NCI-H2107 (cell line): Measurements from ENCODE around the gene CCDC60.

Source experiments
- DNase-seq: peaks from one replicate; lab custom pipeline; 2025; lab: John Stamatoyannopoulos, UW

Gene CCDC60

GRCh38 chr12:119447126-119447525, 112.6 kb downstream of the CCDC60 start:
- no peak for DNase-seq

GRCh38 chr12:119447618-119448017, 113.1 kb downstream of the CCDC60 start:
- no peak for DNase-seq

- no peak for DNase-seq
Observed at GRCh38 chr12:119448611-119449131, 114.1 kb downstream of the CCDC60 start.

- no peak for DNase-seq
Observed at GRCh38 chr12:119450771-119451170, 116.2 kb downstream of the CCDC60 start.

- no peak for DNase-seq
Observed at GRCh38 chr12:119456824-119457223, 122.3 kb downstream of the CCDC60 start.

GRCh38 chr12:119457271-119457670, 122.7 kb downstream of the CCDC60 start:
- DNase-seq, result no peak

- DNase-seq, result no peak
Observed at GRCh38 chr12:119459481-119459880, 125.0 kb downstream of the CCDC60 start.

GRCh38 chr12:119460876-119461275, 126.3 kb downstream of the CCDC60 start:
- DNase-seq, result no peak

GRCh38 chr12:119461636-119462214, 127.2 kb downstream of the CCDC60 start:
- no peak for DNase-seq

GRCh38 chr12:119463211-119463926, 128.8 kb downstream of the CCDC60 start:
- DNase-seq, result no peak

GRCh38 chr12:119468296-119468695, 133.8 kb downstream of the CCDC60 start:
- no peak for DNase-seq

GRCh38 chr12:119475650-119476049, 141.1 kb downstream of the CCDC60 start:
- DNase-seq, result no peak

- DNase-seq, result no peak
Observed at GRCh38 chr12:119476951-119477350, 142.4 kb downstream of the CCDC60 start.

GRCh38 chr12:119479121-119479561, 144.6 kb downstream of the CCDC60 start:
- DNase-seq, result no peak

GRCh38 chr12:119480551-119480950, 146.0 kb downstream of the CCDC60 start:
- no peak for DNase-seq

GRCh38 chr12:119486599-119487154, 152.1 kb downstream of the CCDC60 start:
- no peak for DNase-seq

- no peak for DNase-seq
Observed at GRCh38 chr12:119491814-119492213, 157.3 kb downstream of the CCDC60 start.

GRCh38 chr12:119500209-119500608, 165.7 kb downstream of the CCDC60 start:
- DNase-seq, result no peak

GRCh38 chr12:119501052-119501451, 166.5 kb downstream of the CCDC60 start:
- no peak for DNase-seq

GRCh38 chr12:119505001-119505400, 170.5 kb downstream of the CCDC60 start:
- DNase-seq, result no peak

- DNase-seq, result no peak
Observed at GRCh38 chr12:119512772-119513497, 178.4 kb downstream of the CCDC60 start.

GRCh38 chr12:119528241-119528640, 193.7 kb downstream of the CCDC60 start:
- DNase-seq, result no peak

GRCh38 chr12:119540476-119540875, 205.9 kb downstream of the CCDC60 start:
- DNase-seq, result no peak
